Fibroblast of pulmonary artery (primary cell): Measurements from ENCODE around the gene CELF4.

Experiments
- DNase-seq: peaks from one replicate; pipeline ENCODE4 v3.0.0-alpha.2; 2010; ENCODE audit warnings: low read depth
- H3K4me3 ChIP-seq: replicated peaks from 2 replicates; pipeline ENCODE4 v1.5.1; 2011; ENCODE audit warnings: low read depth, mild to moderate bottlenecking, control low read depth, low read length, moderate library complexity
- CTCF ChIP-seq: IDR thresholded peaks from 2 replicates; pipeline ENCODE4 v1.5.1; 2011; ENCODE audit warnings: mild to moderate bottlenecking, control low read depth, low read length, inconsistent platforms; ENCODE audit errors: missing control alignments

The CELF4 gene

GRCh38 chr18:37246779-37247340 lies 318.7 kb downstream of the CELF4 start:
- H3K4me3 ChIP-seq = no peak overlapping the region
- no peak for DNase-seq
- no peak for TF ChIP-seq CTCF

- no peak for TF ChIP-seq CTCF
- no peak for DNase-seq
- no peak overlapping the region for H3K4me3 ChIP-seq
These were observed 321.0 kb downstream of the CELF4 start for GRCh38 chr18:37244618-37245017.

- TF ChIP-seq CTCF = no peak
- H3K4me3 ChIP-seq = no peak overlapping the region
These were observed 321.9 kb downstream of the CELF4 start for GRCh38 chr18:37243741-37244140.

GRCh38 chr18:37242826-37243560 lies 322.6 kb downstream of the CELF4 start:
- no peak for DNase-seq
- H3K4me3 ChIP-seq = no peak overlapping the region
- no peak for TF ChIP-seq CTCF

More at GRCh38 chr18:37243741-37244140, 321.9 kb downstream of the CELF4 start:
- no peak for DNase-seq

- TF ChIP-seq CTCF = no peak
- no peak for DNase-seq
- no peak overlapping the region for H3K4me3 ChIP-seq
These were observed 323.5 kb downstream of the CELF4 start for GRCh38 chr18:37242091-37242490.

GRCh38 chr18:37238282-37239108 lies 327.1 kb downstream of the CELF4 start:
- no peak for DNase-seq
- no peak for TF ChIP-seq CTCF
- no peak overlapping the region for H3K4me3 ChIP-seq
